HCT116 (cell line): ENCODE data around the gene PLA2G4B.

ENCODE experiments used
- ATF3 ChIP-seq: IDR thresholded peaks from 2 replicates; pipeline ENCODE4 v1.6.1; 2012
- CEBPB ChIP-seq: IDR thresholded peaks from 2 replicates; pipeline ENCODE4 v1.6.1; 2012; ENCODE audit warnings: low read depth
- EGR1 ChIP-seq: IDR thresholded peaks from 2 replicates; pipeline ENCODE4 v1.6.1; 2012; ENCODE audit warnings: low read depth
- EZH2phosphoT487 ChIP-seq: fragments of 200-600 bp; IDR thresholded peaks from 2 replicates; pipeline ENCODE4 v1.6.1; 2018; ENCODE audit warnings: antibody characterized with exemption, borderline replicate concordance
- FOSL1 ChIP-seq: IDR thresholded peaks from 2 replicates; pipeline ENCODE4 v1.6.1; 2012; ENCODE audit warnings: low read depth
- POLR2A ChIP-seq: IDR thresholded peaks from 2 replicates; pipeline ENCODE4 v1.7.0; 2011; ENCODE audit warnings: borderline replicate concordance; ENCODE audit not compliant: insufficient read depth, insufficient read length; ENCODE audit errors: extremely low read depth
- POLR2AphosphoS5 ChIP-seq: IDR thresholded peaks from 2 replicates; pipeline ENCODE4 v1.6.1; 2011; ENCODE audit warnings: mild to moderate bottlenecking, low read depth, low read length, moderate library complexity
- RAD21 ChIP-seq: IDR thresholded peaks from 2 replicates; pipeline ENCODE4 v1.6.1; 2012; ENCODE audit warnings: low read depth, mild to moderate bottlenecking
- SIN3A ChIP-seq: IDR thresholded peaks from 2 replicates; pipeline ENCODE4 v1.6.1; 2012; ENCODE audit warnings: low read depth
- ZNF274 ChIP-seq: fragments of 200-500 bp; sonication (Bioruptor generic); IDR thresholded peaks from 2 replicates; pipeline ENCODE4 v1.6.1; 2014; ENCODE audit warnings: mild to moderate bottlenecking, low read depth, low read length, inconsistent platforms
- TF ChIP-seq, protein P1 (sequence below): IDR thresholded peaks from 2 replicates; pipeline ENCODE4 v1.6.1; 2012; ENCODE audit warnings: low read depth
- TF ChIP-seq, protein P2 (sequence below), 3 experiments: fragments of 200-600 bp in 1 of 3; sonication (generic) in 1 of 3; IDR thresholded peaks in 2 of 3; conservative IDR thresholded peaks in 1 of 3; 2 replicates each; pipeline ENCODE4 v1.5.1; 2012 to 2017; ENCODE audit warnings: low read depth in 2 of 3, low read length in 2 of 3, antibody characterized with exemption in 1 of 3, borderline replicate concordance in 1 of 3, control low read depth in 1 of 3, mild to moderate bottlenecking in 1 of 3, mixed read lengths in 1 of 3, mixed run types in 1 of 3, moderate library complexity in 1 of 3; ENCODE audit not compliant: insufficient read depth in 1 of 3
- TF ChIP-seq, protein P3 (sequence below): IDR thresholded peaks from 2 replicates; pipeline ENCODE4 v1.6.1; 2012

DNA sequence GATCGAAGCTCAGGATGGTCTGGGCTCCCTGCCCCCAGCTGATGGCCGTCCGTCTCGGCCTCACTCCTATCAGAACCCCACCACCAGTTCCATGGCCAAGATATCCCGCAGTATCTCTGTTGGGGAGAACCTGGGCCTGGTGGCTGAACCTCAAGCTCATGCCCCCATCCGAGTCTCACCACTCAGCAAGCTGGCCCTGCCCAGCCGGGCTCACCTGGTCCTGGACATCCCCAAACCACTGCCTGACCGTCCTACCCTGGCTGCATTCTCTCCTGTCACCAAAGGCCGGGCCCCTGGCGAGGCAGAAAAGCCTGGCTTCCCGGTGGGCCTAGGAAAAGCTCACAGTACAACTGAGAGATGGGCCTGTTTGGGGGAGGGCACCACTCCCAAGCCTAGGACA is 15.1 kb upstream of the PLA2G4B start:
- no peak for TF ChIP-seq ZNF274
- no peak for TF ChIP-seq RAD21
- TF ChIP-seq, protein P1, sequence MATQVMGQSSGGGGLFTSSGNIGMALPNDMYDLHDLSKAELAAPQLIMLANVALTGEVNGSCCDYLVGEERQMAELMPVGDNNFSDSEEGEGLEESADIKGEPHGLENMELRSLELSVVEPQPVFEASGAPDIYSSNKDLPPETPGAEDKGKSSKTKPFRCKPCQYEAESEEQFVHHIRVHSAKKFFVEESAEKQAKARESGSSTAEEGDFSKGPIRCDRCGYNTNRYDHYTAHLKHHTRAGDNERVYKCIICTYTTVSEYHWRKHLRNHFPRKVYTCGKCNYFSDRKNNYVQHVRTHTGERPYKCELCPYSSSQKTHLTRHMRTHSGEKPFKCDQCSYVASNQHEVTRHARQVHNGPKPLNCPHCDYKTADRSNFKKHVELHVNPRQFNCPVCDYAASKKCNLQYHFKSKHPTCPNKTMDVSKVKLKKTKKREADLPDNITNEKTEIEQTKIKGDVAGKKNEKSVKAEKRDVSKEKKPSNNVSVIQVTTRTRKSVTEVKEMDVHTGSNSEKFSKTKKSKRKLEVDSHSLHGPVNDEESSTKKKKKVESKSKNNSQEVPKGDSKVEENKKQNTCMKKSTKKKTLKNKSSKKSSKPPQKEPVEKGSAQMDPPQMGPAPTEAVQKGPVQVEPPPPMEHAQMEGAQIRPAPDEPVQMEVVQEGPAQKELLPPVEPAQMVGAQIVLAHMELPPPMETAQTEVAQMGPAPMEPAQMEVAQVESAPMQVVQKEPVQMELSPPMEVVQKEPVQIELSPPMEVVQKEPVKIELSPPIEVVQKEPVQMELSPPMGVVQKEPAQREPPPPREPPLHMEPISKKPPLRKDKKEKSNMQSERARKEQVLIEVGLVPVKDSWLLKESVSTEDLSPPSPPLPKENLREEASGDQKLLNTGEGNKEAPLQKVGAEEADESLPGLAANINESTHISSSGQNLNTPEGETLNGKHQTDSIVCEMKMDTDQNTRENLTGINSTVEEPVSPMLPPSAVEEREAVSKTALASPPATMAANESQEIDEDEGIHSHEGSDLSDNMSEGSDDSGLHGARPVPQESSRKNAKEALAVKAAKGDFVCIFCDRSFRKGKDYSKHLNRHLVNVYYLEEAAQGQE, result no peak
- TF ChIP-seq SIN3A, result no peak
- TF ChIP-seq, protein P2, sequence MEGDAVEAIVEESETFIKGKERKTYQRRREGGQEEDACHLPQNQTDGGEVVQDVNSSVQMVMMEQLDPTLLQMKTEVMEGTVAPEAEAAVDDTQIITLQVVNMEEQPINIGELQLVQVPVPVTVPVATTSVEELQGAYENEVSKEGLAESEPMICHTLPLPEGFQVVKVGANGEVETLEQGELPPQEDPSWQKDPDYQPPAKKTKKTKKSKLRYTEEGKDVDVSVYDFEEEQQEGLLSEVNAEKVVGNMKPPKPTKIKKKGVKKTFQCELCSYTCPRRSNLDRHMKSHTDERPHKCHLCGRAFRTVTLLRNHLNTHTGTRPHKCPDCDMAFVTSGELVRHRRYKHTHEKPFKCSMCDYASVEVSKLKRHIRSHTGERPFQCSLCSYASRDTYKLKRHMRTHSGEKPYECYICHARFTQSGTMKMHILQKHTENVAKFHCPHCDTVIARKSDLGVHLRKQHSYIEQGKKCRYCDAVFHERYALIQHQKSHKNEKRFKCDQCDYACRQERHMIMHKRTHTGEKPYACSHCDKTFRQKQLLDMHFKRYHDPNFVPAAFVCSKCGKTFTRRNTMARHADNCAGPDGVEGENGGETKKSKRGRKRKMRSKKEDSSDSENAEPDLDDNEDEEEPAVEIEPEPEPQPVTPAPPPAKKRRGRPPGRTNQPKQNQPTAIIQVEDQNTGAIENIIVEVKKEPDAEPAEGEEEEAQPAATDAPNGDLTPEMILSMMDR (IDR thresholded peaks at IDR 0.05 in 2 of 3, conservative IDR thresholded peaks at IDR 0.05 in 1 of 3; ENCODE audit: borderline replicate concordance in 1 of 3, insufficient read depth in 1 of 3, low read depth in 2 of 3, low read length in 2 of 3), result no peak
- TF ChIP-seq, protein P3, sequence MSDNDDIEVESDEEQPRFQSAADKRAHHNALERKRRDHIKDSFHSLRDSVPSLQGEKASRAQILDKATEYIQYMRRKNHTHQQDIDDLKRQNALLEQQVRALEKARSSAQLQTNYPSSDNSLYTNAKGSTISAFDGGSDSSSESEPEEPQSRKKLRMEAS, result no peak
- no peak for TF ChIP-seq EZH2phosphoT487
- no peak for TF ChIP-seq EGR1
- TF ChIP-seq CEBPB, result no peak
- TF ChIP-seq POLR2A, result no peak
- TF ChIP-seq POLR2AphosphoS5, result no peak
- TF ChIP-seq FOSL1, result no peak
- no peak for TF ChIP-seq ATF3
